ENCODE data around the gene FDX2.

DNA sequence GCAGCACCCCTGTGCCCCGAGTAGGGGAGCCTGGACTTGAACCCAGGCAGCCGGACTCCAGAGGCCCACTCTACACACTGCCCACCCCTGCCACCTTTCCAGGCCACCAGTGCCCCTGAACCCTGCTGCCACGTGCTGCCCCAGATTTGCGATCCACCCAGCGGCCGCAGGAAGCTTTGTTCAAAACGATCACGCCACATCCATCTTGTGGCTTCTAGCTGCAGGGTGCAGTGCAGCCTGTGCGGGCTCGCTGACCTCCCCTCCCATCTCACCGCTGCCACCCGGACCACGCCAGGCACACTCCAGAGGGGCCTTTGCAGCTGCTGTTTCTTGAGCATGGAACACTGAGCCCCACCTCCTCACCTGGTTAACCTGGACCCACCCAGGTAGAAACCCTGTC lies 13.7 kb upstream of the FDX2 start:
- TF ChIP-seq, protein P1, sequence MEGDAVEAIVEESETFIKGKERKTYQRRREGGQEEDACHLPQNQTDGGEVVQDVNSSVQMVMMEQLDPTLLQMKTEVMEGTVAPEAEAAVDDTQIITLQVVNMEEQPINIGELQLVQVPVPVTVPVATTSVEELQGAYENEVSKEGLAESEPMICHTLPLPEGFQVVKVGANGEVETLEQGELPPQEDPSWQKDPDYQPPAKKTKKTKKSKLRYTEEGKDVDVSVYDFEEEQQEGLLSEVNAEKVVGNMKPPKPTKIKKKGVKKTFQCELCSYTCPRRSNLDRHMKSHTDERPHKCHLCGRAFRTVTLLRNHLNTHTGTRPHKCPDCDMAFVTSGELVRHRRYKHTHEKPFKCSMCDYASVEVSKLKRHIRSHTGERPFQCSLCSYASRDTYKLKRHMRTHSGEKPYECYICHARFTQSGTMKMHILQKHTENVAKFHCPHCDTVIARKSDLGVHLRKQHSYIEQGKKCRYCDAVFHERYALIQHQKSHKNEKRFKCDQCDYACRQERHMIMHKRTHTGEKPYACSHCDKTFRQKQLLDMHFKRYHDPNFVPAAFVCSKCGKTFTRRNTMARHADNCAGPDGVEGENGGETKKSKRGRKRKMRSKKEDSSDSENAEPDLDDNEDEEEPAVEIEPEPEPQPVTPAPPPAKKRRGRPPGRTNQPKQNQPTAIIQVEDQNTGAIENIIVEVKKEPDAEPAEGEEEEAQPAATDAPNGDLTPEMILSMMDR (IDR thresholded peaks at IDR 0.05): no peak
- TF ChIP-seq POLR2A (IDR thresholded peaks at IDR 0.05): no peak
